Activated CD4-positive, alpha-beta T cell treated with anti-CD3 and anti-CD28 coated beads, Interleukin-2, Interleukin-6, amounts not matched to agents 100 ng/mL and 50 ng/mL, durations not matched to agents 16 hours and 8 hours (primary cell): Measurements from ENCODE around the gene GSG1L.
A peak's percentile ranks its signal among the peaks of the same experiment; 100 is the strongest.

Experiments
- DNase-seq: peaks from one replicate; pipeline ENCODE4 v3.0.0-alpha.2; 2020

GSG1L gene

DNA sequence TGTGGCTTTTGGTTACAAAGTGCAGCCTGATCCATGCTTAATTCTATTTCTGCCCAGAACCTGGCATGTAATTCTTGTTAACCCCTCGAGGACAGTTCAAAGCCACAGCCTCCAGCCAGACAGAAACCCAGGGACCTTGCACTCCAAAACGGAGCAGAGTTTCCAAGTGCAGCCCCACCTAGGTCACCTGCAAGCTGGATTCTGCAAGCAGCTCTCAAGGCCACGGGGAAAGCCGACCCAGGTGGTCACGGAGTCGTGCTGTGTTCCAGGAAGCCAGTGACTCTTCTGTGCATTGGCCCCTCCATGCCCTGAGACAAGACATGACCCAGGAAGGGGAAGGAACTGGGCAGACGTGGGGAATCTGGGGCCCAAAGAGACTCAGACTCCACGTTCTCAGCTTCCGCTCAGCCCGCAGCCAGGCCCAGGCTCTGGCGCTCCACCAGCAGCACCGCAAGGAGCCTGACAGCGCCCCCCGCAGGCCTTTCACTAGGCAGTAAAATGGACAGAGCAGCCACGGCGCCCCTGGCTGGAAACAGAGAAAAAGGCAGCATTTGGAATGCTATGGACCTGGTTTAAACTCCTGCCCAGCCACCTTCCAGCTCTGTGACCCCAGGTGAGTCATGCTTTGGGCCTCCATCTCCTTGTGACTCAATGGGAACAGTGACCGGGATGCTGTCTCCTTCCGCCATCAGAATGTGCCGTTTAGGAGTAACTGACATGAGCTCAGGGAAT lies 27.3 kb upstream of the GSG1L start:
- DNase-seq = no peak

DNA sequence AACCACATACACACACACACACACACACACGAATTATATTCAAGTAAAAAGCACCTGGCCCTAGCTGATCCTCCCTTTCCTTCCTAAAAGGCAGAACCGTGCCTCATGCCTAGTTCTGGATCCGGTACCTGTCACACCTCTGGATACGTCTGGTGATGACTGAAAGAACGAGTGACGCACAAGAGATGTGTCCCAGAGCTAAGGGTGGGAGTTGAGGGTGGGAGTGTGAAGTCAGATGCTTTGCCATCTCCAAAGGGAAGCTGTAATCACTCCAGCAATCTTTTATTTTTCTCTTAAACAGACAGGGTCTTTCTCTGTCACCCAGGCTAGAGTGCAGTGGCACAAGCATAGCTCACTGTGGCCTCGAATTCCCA lies 26.5 kb upstream of the GSG1L start:
- no peak for DNase-seq

DNA sequence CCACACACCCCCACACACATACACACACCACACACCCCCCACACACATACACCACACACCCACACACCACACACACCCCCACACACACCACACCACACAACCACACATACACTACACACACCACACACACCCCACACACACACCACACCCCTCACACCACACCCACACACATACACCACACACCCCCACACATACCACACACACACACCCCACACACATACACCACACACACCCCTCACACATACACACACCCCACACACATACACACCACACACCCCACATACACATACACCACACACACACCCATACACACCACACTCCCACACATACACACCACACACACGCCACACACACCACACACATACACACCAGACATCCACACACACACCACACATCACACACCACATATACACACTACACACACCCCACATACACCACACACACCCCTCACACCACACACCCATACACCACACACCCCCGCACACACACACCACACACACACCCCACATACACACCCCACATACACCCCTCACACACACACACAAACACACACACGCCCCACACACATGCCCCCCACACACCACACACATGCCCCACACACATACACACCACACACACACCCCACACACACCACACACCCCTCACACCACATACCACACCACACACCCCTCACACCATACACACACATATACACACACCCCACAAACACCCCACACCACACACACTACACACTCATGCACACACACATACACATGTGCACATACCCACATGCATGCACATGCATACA lies 25.9 kb upstream of the GSG1L start:
- DNase-seq = no peak

DNA sequence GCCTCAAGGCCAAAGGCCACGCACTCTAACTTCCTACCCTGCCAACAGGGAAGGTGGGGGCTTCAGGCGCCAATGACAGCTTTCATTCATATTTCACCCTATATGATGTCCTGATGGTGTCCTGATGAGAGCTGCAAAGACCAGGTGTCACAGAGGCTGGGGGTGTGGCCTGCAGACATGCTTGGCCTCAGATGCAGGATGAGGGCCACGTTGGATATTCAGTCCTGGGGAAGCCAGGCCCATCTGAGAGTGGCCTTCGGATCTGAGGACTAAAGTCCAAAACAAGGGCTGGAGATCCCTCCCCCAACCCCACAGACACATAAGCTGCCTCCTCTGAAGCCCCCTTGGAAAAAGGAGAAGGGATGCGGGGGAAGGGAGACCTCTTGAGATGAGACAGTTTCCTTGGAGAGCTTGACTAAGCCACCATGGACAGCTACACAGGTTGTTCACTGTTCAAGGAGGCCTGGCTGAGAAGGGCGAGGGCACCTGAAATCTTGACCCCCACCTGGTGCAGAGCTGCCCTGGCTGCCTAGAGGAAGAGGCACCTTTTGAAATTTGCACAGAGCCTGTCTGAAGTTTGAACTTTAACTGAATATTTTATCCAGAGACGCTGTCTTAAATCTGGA lies 24.3 kb upstream of the GSG1L start:
- DNase-seq = peak; percentile 8

DNA sequence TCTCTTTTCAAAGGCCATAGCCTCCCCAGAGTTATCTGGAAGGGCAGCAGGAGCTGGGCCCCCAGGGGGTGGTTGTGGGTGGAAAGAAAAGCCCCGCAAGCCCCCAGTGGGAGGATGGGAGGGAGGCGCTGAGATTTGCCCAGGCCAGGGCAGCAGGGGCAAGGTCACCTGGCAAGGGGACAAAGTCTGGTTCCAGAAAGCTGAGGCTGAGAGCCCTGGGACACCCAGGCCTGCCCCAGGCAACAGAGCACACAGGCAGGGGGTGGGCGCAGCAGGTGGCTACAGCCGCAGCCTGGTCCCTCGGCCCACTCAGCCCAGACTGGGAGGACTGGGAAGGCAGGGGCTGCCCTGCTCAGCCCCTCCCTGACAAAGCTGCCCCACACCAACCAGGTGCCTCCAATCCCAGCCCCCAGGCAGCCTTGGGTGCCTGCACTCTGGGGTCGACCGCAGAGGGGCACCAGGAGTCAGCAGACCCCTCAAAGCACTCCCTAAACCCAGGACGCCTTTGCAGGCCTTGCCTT lies 23.7 kb upstream of the GSG1L start:
- no peak for DNase-seq

DNA sequence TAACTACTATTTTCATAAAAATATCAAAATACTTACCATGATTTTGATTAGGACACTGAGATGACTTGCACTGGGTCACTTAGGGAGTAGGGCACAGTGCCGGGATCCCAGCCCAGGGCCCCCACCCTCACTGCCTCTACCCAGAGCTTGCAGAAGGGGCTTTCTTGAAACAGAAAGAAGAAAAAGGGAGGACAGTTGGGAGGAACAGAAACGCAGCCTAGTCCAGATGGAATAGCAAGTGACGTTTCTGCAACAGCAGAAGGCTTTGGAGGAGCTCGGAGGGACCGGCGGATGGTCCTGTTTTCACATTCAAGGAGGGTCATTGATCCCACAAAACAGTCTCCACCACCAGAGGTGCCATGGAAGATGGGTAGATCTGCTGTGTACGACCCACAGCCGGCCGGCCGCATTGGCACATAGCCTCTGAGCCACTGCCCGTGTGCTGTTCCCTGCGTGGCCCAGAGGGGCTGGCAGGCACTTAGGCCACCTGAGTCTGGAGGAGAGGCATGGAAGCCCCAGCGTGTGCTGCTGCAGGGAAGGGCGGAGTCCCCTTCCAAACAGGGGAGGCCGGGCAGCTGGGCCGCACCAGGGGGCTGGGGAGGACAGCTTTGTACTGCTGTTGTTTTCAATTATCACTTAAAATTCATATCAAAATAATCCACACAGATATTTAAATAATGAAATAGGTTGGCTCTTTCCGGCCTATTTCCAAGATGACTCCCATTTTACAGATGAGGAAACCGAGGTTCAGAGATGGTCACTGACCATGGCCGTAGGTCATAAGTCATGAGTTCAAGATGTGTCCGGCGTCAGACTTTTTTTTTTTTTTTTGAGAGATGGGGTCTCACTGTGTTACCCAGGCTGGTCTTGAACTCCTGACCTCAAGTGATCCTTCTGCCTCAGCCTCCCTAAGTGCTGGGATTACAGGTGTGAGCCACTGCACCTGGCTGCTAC lies 22.9 kb upstream of the GSG1L start:
- no peak for DNase-seq

DNA sequence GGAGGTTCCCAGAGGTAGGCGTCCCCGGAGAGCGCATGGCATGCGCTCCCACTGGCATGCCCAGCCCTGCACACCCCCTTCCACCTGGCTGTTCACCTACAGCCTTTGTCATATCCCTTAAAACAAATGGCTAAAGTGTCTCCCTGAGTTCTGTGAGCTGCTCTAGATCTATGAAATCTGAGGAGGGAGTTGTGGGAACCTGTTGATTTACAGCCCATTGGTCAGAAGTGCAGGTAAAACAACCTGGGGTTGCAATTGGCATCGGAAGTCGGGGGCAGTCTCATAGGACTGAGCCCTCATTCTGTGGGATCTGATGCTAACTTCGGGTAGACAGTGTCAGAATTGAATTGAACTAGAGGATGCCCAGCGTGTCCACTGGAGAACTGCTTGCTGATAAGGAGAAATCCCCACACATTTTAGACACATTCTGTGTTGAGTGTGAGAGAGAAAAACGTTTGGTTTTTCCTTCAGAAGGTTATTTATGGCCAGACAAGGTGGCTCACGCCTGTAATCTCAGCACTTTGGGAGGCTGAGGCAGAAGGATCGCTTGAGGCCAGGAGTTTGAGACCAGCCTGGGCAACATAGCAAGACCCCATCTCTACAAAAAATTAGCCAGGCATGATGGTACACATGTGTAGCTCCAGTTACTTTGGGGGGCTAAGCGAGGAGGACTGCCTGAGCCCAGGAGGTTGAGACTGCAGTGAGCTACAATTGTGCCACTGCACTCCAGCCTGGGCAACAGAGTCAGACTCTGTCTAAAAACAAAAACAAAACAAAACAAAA lies 22.1 kb upstream of the GSG1L start:
- DNase-seq = no peak

DNA sequence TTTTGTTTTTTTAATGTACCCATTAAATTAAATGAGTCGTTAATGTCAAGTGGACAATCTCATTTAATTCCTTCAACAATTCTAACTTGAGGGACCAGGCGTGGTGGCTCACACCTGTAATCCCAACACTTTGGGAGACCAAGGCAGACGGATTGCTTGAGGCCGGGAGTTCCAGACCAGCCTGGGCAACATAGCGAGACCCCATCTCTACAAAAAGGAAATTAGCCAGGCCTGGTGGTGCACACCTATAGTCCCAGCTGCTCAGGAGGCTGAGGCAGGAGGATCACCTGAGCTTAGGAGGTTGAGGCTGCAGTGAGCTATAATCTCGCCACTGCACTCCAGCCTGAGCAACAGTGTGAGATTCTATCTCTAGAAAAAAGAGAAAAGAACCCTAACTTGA lies 20.7 kb upstream of the GSG1L start:
- DNase-seq = no peak

DNA sequence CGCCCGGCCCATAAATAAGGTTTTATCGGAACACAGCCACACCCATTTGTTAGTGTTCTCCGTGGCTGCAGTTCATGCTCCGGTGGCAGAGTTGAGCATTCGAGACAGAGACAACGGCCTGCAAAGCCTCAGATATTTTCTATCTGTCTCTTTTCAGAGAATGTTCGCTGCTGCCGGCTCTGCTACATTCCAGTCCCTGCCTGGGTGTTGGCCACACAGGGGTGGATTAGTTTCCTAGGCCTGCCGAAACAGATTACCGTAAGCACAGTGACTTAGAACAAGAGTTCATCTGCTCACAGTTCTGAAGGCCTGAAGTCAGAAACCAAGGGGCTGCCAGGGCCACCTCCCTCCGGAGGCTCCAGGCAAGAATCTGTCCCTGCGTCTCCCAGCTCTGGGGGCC lies 19.1 kb upstream of the GSG1L start:
- DNase-seq = no peak

DNA sequence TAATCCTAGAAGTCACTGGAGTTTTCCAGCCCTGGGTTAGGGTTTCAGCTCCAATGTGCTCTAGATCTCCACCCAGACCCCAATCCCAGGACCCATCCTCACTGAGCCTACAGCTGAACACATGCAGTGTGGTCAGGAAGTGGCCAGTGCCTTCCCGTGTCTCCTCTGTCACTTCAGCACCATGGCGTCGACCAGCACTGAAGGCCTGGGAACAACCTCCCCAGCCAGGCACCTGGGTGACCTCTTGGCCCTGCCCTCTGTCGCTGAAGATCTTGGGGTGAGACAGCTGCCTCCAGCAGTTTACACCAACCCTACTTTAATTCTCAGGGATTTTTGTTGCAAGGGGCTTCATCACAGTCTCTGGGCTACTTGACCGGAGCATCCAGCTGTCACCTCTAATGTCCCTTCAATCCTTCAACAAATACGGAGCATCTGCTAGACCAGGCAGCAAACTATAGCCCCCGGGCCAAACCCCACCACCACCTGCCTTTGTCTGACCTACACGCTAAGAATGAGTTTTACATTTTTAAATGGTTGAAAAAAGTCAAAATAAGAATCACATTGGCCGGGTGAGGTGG lies 18.0 kb upstream of the GSG1L start:
- DNase-seq = no peak

DNA sequence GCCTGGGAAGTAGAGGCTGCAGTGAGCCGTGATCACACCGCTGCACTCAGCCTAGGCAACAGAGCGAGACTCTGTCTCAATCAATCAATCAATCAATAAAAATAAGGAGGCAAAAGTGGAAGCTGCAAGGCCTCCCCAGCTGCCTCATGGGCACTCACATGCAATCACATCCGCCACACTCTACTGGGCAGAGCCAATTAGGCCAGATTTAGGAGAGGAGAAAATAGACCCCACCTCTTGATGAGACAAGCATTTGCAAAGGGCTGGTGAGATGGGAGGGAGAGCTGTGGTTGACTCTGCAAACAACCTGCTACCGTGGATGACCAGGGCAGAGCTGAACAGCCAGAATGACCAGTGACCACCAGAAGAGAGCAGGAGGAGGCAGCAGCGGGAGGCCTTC lies 14.7 kb upstream of the GSG1L start:
- DNase-seq = no peak

DNA sequence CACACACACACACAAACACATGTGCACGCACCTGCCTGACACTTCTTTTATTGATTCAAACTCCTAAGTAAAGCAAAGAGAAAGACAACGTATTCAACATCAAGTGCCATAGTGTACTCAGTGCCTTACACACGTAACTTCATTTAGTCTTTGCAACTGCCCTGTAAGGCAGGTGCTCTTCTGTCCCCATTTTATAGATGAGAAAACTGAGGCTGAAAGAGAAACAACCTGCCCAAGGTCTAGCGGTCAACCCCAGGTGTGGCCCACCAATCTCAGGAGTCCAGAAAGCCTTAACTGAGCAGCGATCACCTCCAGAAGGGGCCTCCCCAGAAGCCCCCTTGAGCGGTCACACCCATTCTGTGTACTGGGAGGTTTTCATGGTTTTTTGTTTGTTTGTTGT lies 10.3 kb upstream of the GSG1L start:
- no peak for DNase-seq

DNA sequence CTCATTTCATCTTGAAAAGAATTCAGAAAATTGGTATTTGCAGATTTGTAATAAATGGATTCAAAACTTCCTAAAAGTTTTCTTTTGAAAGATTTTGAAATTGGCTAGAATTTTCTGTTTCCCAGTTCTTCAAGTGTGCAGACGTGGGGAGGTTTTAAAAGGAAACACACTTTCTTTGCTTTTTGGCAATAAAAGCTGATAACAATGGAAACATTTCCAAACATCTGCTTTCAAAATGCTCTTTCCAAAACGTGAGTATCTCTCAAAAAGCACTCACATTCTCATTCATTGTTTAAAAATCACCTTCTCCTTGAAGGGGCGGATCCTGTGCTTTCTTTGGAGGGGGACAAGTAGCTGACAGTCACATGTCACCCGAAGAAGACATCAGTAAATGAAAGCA lies 8.6 kb upstream of the GSG1L start:
- no peak for DNase-seq

DNA sequence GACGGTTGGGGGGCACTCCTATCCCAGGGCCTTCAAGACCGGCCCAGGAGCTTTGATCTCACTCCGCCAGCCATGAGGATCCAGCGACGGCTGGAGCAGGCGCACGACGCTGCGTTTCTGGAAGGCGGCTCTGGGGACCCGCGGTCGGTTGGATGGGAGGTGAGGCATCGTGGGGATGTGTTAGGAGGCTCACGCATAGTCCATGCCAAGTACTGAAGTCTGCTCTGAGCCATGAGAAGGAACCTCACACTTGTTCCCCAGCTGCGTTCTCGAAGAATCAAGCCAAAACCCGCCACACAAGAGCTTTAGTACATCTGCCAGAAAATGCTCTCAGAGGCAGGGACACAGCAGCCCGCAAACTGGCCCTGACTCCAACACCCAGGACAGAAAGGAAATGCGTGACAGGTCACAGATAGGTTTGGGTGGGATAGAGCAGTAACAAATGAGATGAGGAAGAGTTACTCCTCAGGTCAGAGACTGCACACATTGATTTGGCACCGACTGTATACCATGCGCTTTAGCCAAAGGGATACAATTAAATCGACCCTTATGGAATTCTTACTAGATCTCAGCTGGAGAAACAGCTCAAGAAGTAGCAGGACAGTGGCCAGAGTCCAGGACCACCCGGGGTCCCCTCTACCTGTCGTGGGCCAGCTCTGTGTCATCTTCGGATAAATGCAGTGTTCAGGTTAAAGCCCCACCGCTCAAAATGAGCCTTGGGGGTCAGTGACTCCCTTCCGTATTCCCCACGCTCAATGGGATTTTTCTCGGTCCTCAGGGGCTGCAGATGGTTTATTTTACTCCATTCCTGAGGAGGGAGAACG lies 6.7 kb upstream of the GSG1L start:
- DNase-seq = no peak

DNA sequence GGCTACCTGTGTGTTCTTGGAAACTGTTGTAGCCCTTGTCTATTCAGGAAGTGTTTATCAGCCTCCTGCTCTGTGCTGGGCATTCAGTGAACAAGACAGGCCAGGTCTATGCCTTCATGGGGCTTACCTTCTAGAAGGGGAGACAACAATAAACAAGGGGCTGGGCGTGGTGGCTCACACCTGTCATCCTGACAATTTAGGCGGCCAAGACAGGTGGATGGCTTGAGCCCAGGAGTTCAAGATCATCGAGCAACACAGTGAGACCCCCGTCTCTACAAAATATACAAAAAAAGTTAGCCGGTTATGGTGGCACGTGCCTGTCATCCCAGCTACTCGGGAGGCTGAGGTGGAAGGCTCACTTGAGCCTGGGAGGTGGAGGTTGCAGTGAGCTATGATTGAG lies 5.5 kb upstream of the GSG1L start:
- DNase-seq = no peak

DNA sequence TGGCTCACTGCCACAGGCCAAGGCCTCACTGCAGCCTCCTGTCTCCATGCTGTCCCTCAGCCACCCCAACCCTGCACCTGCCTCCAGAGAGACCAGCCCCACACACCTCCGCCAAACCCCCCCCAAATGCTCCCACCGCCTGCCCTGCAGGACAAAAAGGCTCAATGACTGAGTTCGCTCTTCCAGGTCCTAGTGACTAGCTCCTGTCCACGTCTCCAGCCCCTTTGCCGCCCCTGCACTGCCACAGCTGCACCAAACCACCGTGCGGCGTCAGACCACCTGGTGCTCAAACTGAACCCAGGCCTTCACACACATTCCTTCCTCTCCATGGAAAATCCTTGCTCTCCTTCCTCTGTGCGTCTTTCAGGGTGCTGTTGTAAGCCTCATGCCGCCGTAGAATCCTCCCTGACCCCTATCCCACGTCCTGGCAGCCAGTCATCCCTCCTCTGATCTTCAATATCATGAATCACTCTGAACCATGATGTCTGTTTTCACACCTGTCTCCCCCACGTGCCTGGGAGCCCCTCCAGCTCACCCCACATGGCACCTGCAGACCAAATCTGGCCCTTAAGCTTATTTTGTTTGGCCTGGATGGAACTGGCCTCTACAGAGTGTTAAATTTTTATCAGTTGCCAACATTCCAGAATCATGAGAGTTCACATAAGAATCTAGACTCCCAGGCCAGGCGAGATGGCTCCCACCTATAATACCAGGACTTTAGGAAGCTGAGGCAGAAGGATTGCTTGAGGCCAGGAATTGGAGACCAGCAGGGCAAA lies 4.3 kb upstream of the GSG1L start:
- DNase-seq = no peak

DNA sequence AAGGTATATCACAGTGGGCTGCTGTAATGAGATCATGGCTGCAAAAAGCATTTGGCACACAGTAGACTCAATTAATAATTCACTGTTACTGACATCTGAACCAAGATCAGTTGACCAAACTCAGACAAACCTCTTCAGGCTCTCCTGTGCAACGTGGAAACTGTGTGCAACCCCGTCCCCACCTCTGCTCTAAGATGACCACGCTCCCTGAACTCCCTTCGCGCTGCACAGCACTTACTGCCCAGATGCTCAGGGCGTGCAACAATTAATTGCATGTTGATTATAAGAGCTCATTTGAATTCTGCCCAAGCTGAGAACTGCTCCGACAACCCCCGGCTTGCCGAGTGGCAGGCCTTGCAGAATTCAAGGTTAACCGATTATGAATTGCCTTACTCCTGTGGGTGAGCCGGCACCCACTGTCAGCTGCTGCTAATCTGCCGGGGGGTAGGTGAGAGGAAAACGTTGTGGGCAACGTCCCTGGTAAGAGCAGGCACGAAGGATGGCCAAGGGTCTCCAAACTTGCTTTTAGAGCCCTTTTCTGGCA lies 1.3 kb upstream of the GSG1L start:
- DNase-seq = no peak

DNA sequence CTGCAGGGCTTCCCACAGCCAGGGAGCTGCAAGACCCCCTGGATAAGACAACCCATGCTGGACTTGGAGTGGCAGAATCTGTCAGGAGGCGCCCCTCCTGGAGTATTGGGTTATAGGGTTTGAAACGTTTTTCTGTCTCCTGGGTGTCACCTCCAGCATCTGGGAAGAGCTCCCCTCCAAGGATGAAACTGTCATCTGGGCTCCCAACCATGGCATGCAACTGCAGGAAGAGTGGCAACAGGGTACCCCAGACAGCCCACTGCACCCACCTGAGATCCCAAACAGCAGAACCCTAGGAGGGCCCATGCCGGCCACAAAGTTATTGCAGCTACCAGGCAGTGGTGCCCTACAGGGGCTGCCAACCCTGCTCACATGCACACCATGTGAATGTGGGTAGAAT lies 636 bp upstream of the GSG1L start:
- DNase-seq = no peak

DNA sequence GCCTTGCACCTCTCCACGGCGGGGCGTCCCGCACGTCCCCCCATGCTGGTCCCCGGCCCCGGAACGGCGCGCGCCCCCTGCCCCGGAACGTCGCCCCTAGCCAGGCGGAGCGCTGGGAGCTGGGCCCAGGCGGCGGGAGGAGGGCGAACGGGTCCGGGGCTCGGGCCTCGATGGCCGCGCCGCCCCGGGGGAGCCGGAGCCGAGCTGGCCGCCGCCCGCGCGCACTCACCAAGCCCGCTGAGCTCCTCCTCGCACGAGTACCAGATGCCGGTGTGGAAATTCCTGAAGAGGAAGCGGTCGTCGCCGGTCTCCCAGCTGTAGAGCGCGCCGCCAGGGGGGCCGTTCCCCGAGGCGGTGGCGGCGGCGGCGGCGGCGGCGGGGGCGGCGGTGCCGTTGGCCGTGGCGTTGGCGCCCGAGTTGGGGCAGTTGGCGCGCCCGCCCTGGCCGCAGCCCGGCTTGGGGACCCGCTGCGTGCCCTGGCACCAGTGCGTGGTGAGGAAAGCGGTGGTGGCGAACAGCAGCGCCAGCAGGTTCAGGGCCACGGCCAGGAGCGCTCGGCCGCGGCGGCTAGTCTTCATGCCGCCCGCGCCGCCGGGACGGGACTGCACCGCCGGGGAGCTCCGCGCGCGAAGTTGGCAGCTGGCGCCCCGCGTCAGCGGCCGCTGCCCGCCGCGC lies 530 bp downstream of the GSG1L start:
- no peak for DNase-seq
